HG03457 (cell line): ENCODE measurements around the gene HLA-DMA.
A peak's percentile ranks its signal among the peaks of the same experiment; 100 is the strongest.

Experiments used
- ATAC-seq: cut with Tn5 transposase; IDR thresholded peaks from one replicate; pipeline ENCODE4 v1.9.1; 2021; ENCODE audit warnings: moderate number of reproducible peaks; ENCODE audit not compliant: unreplicated experiment

The HLA-DMA gene

GRCh38 chr6:32974541-32975308, 21.8 kb upstream of the HLA-DMA start:
- no peak for ATAC-seq

GRCh38 chr6:32974016-32974333, 21.1 kb upstream of the HLA-DMA start:
- no peak for ATAC-seq

- ATAC-seq: no peak
Observed at GRCh38 chr6:32973144-32974015, 20.5 kb upstream of the HLA-DMA start.

- ATAC-seq: no peak
Observed at GRCh38 chr6:32972353-32973143, 19.7 kb upstream of the HLA-DMA start.

GRCh38 chr6:32971581-32972352, 18.9 kb upstream of the HLA-DMA start:
- ATAC-seq: peak; percentile 29

- no peak for ATAC-seq
Observed at GRCh38 chr6:32971242-32971580, 18.3 kb upstream of the HLA-DMA start.

GRCh38 chr6:32970413-32971241, 17.7 kb upstream of the HLA-DMA start:
- ATAC-seq: no peak

GRCh38 chr6:32969685-32970412, 17.0 kb upstream of the HLA-DMA start:
- no peak for ATAC-seq

GRCh38 chr6:32968867-32969684, 16.2 kb upstream of the HLA-DMA start:
- no peak for ATAC-seq

GRCh38 chr6:32968093-32968866, 15.4 kb upstream of the HLA-DMA start, which contains the start of gene BRD2:
Gene BRD2, plus strand, starts transcription at chr6:32968594. Its CDS starts 4,305 bp downstream, at chr6:32972899.
- peak; percentile 20 for ATAC-seq

GRCh38 chr6:32967151-32968091, 14.5 kb upstream of the HLA-DMA start:
- ATAC-seq: no peak

- ATAC-seq: no peak
Observed at GRCh38 chr6:32964776-32965175, 11.9 kb upstream of the HLA-DMA start.

- ATAC-seq: no peak
Observed at GRCh38 chr6:32963866-32964265, 11.0 kb upstream of the HLA-DMA start.

- no peak for ATAC-seq
Observed at GRCh38 chr6:32962213-32962826, 9.4 kb upstream of the HLA-DMA start.

GRCh38 chr6:32960563-32960962, 7.7 kb upstream of the HLA-DMA start:
- no peak for ATAC-seq

GRCh38 chr6:32956176-32956575, 3.3 kb upstream of the HLA-DMA start:
- ATAC-seq: no peak
